ENCODE measurements around the gene SSTR3.

- TF ChIP-seq EZH2phosphoT487 (IDR thresholded peaks at IDR 0.05; ENCODE audit: insufficient read depth, low read depth) (no peak), EZH2 (IDR thresholded peaks at IDR 0.05; ENCODE audit: insufficient read depth, poor library complexity, severe bottlenecking) (no peak)
Observed at GRCh38 chr22:37211866-37212173, 457 bp downstream of the SSTR3 start.

All from GM23248 (cell line).